Loucy (cell line): ENCODE measurements around the gene UPF3B.

Experiments
- EZH2phosphoT487 ChIP-seq: fragments of 200-600 bp; IDR thresholded peaks from 2 replicates; pipeline ENCODE4 v1.6.1; 2018; ENCODE audit warnings: antibody characterized with exemption, mild to moderate bottlenecking, moderate library complexity, borderline replicate concordance
- TF ChIP-seq, protein P1 (sequence below): fragments of 200-600 bp; sonication (generic); conservative IDR thresholded peaks from 2 replicates; pipeline ENCODE4 v1.5.1; 2014; ENCODE audit warnings: mild to moderate bottlenecking, antibody characterized with exemption, low read length

DNA sequence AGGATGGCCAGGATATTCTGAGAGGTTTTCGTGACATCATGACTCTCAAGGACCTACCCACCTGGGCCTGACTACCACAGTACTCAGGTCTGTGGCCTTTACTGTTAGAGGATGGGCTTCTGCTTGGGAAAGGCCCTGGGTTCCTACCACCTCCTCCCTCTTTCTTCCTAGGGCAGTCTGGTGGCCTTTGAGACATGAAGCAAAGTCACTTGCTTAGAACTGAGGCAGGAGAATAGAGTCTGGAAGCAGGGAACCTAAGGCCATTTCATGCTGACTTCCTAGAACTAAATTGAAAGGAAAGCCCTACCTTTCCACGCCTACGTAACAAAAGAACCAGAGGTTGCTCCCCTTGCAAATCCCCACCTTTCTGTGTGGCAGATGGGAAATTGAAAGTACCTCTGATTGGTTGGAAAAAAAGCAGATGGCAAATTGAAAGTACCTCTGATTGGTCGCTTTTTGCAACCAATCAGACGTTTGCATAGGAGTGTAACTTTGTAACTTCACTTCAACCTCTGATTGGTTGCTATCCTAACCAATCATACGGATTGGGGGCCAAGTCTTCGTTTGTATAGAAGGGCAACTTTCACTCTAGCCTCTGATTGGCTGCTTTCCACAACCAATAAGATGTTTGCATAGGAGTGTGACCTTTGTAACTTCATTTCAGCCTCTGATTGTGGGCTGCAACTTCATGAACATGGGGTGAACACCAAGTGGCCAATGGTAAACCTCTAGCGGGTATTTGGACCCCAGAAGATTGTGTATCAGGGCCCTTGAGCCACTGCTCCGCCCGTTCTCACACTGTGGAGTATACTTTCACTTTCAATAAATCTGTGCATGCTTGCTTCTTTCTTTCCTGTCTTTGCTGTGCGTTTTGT lies 33.0 kb upstream of the UPF3B start:
- TF ChIP-seq, protein P1, sequence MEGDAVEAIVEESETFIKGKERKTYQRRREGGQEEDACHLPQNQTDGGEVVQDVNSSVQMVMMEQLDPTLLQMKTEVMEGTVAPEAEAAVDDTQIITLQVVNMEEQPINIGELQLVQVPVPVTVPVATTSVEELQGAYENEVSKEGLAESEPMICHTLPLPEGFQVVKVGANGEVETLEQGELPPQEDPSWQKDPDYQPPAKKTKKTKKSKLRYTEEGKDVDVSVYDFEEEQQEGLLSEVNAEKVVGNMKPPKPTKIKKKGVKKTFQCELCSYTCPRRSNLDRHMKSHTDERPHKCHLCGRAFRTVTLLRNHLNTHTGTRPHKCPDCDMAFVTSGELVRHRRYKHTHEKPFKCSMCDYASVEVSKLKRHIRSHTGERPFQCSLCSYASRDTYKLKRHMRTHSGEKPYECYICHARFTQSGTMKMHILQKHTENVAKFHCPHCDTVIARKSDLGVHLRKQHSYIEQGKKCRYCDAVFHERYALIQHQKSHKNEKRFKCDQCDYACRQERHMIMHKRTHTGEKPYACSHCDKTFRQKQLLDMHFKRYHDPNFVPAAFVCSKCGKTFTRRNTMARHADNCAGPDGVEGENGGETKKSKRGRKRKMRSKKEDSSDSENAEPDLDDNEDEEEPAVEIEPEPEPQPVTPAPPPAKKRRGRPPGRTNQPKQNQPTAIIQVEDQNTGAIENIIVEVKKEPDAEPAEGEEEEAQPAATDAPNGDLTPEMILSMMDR: no peak
- no peak for TF ChIP-seq EZH2phosphoT487
